GM18517 (cell line): ENCODE results near the gene SH3BP2.

Experiments used
- ATAC-seq: cut with Tn5 transposase; IDR thresholded peaks from one replicate; pipeline ENCODE4 v1.9.1; 2021; ENCODE audit warnings: mild to moderate bottlenecking, moderate library complexity; ENCODE audit not compliant: unreplicated experiment

The SH3BP2 gene

GRCh38 chr4:2871466-2871865 lies 78.6 kb downstream of the SH3BP2 start:
- ATAC-seq: no peak

GRCh38 chr4:2871911-2872310 lies 79.0 kb downstream of the SH3BP2 start:
- ATAC-seq: no peak

- no peak for ATAC-seq
These were observed 80.4 kb downstream of the SH3BP2 start for GRCh38 chr4:2873329-2873728.

GRCh38 chr4:2874861-2875260 lies 82.0 kb downstream of the SH3BP2 start:
- ATAC-seq: no peak

- no peak for ATAC-seq
These were observed 82.7 kb downstream of the SH3BP2 start for GRCh38 chr4:2875556-2875955.

GRCh38 chr4:2878346-2878745 lies 85.5 kb downstream of the SH3BP2 start:
- ATAC-seq: no peak

GRCh38 chr4:2879026-2879425 lies 86.1 kb downstream of the SH3BP2 start:
- ATAC-seq: no peak

DNA sequence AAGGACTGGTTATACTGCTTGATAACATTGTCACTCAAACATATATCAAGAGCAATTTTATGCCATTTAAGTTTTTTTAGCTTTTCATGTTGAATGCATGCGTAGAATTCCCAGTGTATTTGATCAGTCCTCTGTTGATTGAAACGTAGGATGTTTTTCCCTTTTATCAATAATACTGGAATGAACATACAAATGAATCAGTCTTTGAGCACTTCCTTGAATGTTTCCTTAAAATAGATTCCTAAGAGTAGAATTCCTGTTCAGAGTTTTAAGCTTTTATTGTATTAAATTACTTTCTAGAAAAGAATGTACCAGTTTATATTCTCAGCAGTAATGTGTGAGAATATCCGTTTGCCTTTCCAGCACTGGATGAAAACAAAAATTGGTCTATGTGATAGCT lies 88.5 kb downstream of the SH3BP2 start:
- no peak for ATAC-seq

DNA sequence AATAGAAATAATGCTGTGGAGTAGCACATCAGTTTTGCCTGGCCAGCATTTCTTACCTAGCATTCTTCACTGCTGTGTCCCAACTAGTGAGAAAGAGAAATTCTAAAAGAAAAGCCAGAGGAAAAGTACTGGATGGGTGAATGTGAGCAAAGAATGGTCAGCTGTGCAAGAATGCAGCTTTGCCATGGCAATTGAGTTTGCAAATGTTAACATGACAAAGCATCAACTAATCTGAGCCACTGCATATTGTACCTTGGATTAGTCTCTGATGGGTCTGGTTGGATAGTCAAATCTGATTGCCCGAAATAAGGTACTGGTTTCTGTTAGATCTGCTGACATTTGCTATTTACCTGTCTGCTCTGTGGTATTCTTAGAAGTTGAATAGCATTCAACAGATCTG lies 89.5 kb downstream of the SH3BP2 start:
- ATAC-seq: no peak

DNA sequence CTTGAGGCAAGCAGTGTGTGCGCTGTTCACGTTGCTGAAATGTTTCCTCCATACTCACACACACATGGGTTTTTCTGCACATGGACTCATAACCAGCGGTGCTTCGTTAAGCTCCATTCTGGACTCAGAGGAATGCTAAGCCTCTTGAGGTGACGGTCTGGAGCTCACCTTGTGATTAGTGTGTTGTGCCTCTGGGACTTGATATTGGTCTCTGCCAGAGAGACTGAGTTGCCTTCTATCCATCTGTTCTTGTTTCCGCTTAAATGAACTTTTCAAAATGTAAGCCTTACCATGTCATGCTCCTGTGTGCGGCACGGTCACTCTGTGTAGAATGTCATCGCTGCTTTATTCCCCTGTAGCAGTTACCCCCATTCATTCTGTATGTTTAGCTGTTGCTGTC lies 93.3 kb downstream of the SH3BP2 start:
- no peak for ATAC-seq

GRCh38 chr4:2886622-2887021 lies 93.7 kb downstream of the SH3BP2 start:
- no peak for ATAC-seq

DNA sequence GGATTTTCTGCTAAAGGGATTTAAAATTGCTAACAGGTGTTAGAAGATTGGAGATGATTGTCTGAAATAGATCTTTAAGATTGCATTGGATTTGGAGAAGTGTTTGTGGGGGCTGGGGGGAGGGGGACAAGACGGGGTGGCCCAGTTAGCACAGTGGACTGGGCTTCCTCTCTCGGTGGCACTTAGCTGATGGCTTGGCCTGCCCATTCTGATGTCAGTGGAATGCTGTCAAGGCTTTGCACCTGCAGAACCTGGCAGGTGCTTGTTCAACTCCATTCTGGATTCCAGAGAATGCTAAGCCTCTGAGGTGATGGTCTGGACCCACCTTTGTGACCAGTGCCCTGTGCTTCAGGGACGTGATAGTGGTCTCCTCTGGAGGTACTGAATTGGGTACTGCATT lies 94.5 kb downstream of the SH3BP2 start:
- no peak for ATAC-seq

DNA sequence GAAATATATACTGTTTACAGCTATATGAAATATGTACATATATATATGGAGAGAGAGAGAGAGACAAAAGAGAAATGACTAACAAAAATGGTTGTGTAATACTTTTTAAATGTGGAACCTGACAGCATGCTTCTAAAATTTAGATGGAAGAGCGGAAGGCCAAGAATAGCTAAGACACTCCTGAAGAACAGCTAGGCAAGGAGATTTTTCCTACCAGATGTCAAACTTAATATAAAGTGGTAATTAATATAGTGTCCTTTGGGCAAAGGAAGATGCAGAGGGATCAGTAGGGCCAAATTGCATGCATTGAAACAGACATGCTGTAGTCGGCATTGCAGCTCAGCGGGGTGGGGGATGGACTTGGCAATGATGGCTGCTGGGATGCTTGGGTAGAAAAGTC lies 96.0 kb downstream of the SH3BP2 start:
- ATAC-seq: no peak
